K562 (cell line): ENCODE measurements around the gene FGF14. TPM values are rescaled to one million over a fixed set of nuclear protein-coding genes. Genes with fewer than 3 reads are reported as not detected.

Source experiments
- ATAC-seq: fragments of 200-7000 bp; cut with Tn5 transposase; 3 replicates; pipeline ENCODE4 v1.9.1; 2020; ENCODE audit warnings: moderate library complexity
- BruUV-seq: library from RNA; stranded (reverse); fragments of 400-500 nt; replicated peaks from 2 replicates; lab custom pipeline; 2021; lab: Mats Ljungman, UMichigan
- CTCF ChIA-PET: fragments of 300-600 bp; formaldehyde crosslinking; extraction: SDS; loops from one replicate; lab custom pipeline; 2021; ENCODE audit warnings: low intra/inter-chr PET ratio; lab: Yijun Ruan, JAX
- POLR2A ChIA-PET: fragments of 300-600, 350-650 bp; sonication (Branson Sonifier 250); formaldehyde crosslinking; extraction: SDS; loops from one replicate; lab custom pipeline; 2021; ENCODE audit warnings: antibody characterized with exemption, inconsistent platforms; lab: Yijun Ruan, JAX
- DNase-seq, 4 experiments: peaks; one replicate each; pipeline versions ENCODE4 v3.0.0 to v3.0.0-alpha.2; 2011 to 2018; ENCODE audit warnings: low spot score in 3 of 4, mixed read lengths in 3 of 4; ENCODE audit errors: extremely low read depth in 1 of 4
- FAIRE-seq: peaks from 2 replicates; lab custom pipeline; 2011; peaks lifted over from hg19 to GRCh38; lab: Jason Lieb, UNC
- H2AFZ ChIP-seq: 2 replicates; pipeline ENCODE4 v1.6.0; 2011; ENCODE audit warnings: low read depth, low read length, control low read depth, inconsistent platforms
- H3K27ac ChIP-seq: fragments of 200-600 bp; 3 replicates; pipeline ENCODE4 v1.8.0; 2011; ENCODE audit warnings: low read depth, mild to moderate bottlenecking, control low read depth, inconsistent platforms, low read length, moderate library complexity, mixed read lengths; ENCODE audit errors: extremely low read depth
- H3K27me3 ChIP-seq, 2 experiments: fragments of 300-600 bp in 1 of 2; 2 replicates in 1 of 2; 3 replicates in 1 of 2; pipeline versions ENCODE4 v1.6.0 to v1.8.0; 2011; ENCODE audit warnings: inconsistent platforms in 2 of 2, low read length in 2 of 2, mild to moderate bottlenecking in 1 of 2, mixed read lengths in 1 of 2, moderate library complexity in 1 of 2; ENCODE audit not compliant: control insufficient read depth in 2 of 2, insufficient read depth in 2 of 2
- H3K36me3 ChIP-seq: fragments of 300-600 bp; 3 replicates; pipeline ENCODE4 v1.8.0; 2011; ENCODE audit warnings: mild to moderate bottlenecking, low read length, inconsistent platforms; ENCODE audit not compliant: control insufficient read depth, insufficient read depth
- H3K4me1 ChIP-seq, 2 experiments: fragments of 200-600 bp in 1 of 2; replicated peaks in 1 of 2; 2 replicates in 1 of 2; 3 replicates in 1 of 2; pipeline versions ENCODE4 v1.5.1 to v1.8.0; 2011; ENCODE audit warnings: inconsistent platforms in 2 of 2, low read length in 2 of 2, mild to moderate bottlenecking in 1 of 2, mixed read lengths in 1 of 2, moderate library complexity in 1 of 2; ENCODE audit not compliant: control insufficient read depth in 2 of 2, insufficient read depth in 2 of 2
- H3K4me2 ChIP-seq: 2 replicates; pipeline ENCODE4 v1.6.1; 2011; ENCODE audit warnings: low read length, control low read depth, inconsistent platforms, mixed read lengths; ENCODE audit not compliant: insufficient read depth
- H3K4me3 ChIP-seq: fragments of 200-600 bp; sonication (generic), shearing (Covaris generic); 2 replicates; pipeline ENCODE4 v1.5.1; 2016; ENCODE audit warnings: control low read depth, inconsistent platforms
- H3K79me2 ChIP-seq: fragments of 200-600 bp; 3 replicates; pipeline ENCODE4 v1.8.0; 2011; ENCODE audit warnings: low read length, inconsistent platforms; ENCODE audit not compliant: control insufficient read depth, insufficient read depth
- H3K9ac ChIP-seq, 2 experiments: 2 replicates each; pipeline versions ENCODE4 v1.6.0 to v1.6.1; 2011; ENCODE audit warnings: low read depth in 2 of 2, low read length in 2 of 2, control low read depth in 1 of 2, inconsistent platforms in 1 of 2, mild to moderate bottlenecking in 1 of 2, mixed read lengths in 1 of 2; ENCODE audit not compliant: insufficient read depth in 1 of 2
- H3K9me1 ChIP-seq: one replicate; pipeline ENCODE4 v1.6.0; 2011; ENCODE audit warnings: inconsistent platforms, mild to moderate bottlenecking, low read length, moderate library complexity; ENCODE audit not compliant: control insufficient read depth, insufficient read depth
- H3K9me3 ChIP-seq: replicated peaks from 2 replicates; pipeline ENCODE4 v1.5.1; 2011; ENCODE audit warnings: low read depth, low read length, inconsistent platforms; ENCODE audit not compliant: control insufficient read depth, insufficient read depth
- H4K20me1 ChIP-seq: replicated peaks from 2 replicates; pipeline ENCODE4 v1.6.1; 2011; ENCODE audit warnings: low read length, inconsistent platforms, mixed read lengths; ENCODE audit not compliant: control insufficient read depth, insufficient read depth
- FOS ChIP-seq: IDR thresholded peaks from 3 replicates; pipeline ENCODE4 v1.6.1; 2011; ENCODE audit not compliant: insufficient read length; ENCODE audit errors: extremely low read depth
- LEF1 ChIP-seq: fragments of 450-650 bp; IDR thresholded peaks from 2 replicates; pipeline ENCODE4 v1.6.1; 2016; ENCODE audit warnings: mild to moderate bottlenecking
- NR1H2 ChIP-seq: sonication (generic); formaldehyde crosslinking; IDR thresholded peaks from 2 replicates; pipeline ENCODE4 v1.4.0; 2020; ENCODE audit warnings: mild to moderate bottlenecking, missing genetic modification reagents
- OTX1 ChIP-seq: fragments of 450-650 bp; formaldehyde crosslinking; IDR thresholded peaks from 2 replicates; pipeline ENCODE4 v1.4.0; 2022; ENCODE audit warnings: mild to moderate bottlenecking
- RB1 ChIP-seq: fragments of 450-650 bp; IDR thresholded peaks from 2 replicates; pipeline ENCODE4 v1.6.1; 2017; ENCODE audit warnings: low read depth, mild to moderate bottlenecking
- RBM17 ChIP-seq: fragments of 200-400 bp; formaldehyde crosslinking; IDR thresholded peaks from 2 replicates; pipeline ENCODE4 v1.6.1; 2017; ENCODE audit warnings: low read depth, mild to moderate bottlenecking, low read length, borderline replicate concordance
- SMAD3 ChIP-seq: fragments of 450-650 bp; formaldehyde crosslinking; conservative IDR thresholded peaks from 2 replicates; pipeline ENCODE4 v1.4.0; 2020; ENCODE audit warnings: mild to moderate bottlenecking
- TBL1XR1 ChIP-seq, 2 experiments: IDR thresholded peaks; 2 replicates each; pipeline ENCODE4 v1.6.1; 2012; ENCODE audit warnings: improper control_type of control experiment in 2 of 2, low read length in 2 of 2, mild to moderate bottlenecking in 1 of 2
- TRIM24 ChIP-seq, 2 experiments: fragments of 450-650 bp; IDR thresholded peaks; 2 replicates each; pipeline ENCODE4 v1.6.1; 2016
- ZBTB7A ChIP-seq: IDR thresholded peaks from 2 replicates; pipeline ENCODE4 v1.6.1; 2011; ENCODE audit warnings: low read depth, mild to moderate bottlenecking, low read length, moderate library complexity, borderline replicate concordance; ENCODE audit not compliant: control insufficient read depth
- ZNF668 ChIP-seq: fragments of 250-450 bp; sonication (Bioruptor Pico); IDR thresholded peaks from 2 replicates; pipeline ENCODE4 v1.8.0; 2022; ENCODE audit warnings: mild to moderate bottlenecking, inconsistent platforms
- ZNF766 ChIP-seq: fragments of 200-800 bp; sonication (Bioruptor generic); conservative IDR thresholded peaks from 2 replicates; pipeline ENCODE4 v1.6.1; 2016; ENCODE audit warnings: missing genetic modification characterization, missing compliant biosample characterization
- WGBS: fragments of 100-300 bp; shearing (Covaris generic); methylation state at CpG from one replicate; pipeline ENCODE4 v1.1.6; 2016; ENCODE audit warnings: low coverage, mixed read lengths; ENCODE audit not compliant: insufficient coverage; ENCODE audit errors: missing lambda C conversion rate; 5-methylcytosine and 5-hydroxymethylcytosine counted together
- in situ Hi-C: fragments of 300-500 bp; cut with MboI; formaldehyde crosslinking; loops from 4 replicates; pipeline ENCODE4 v1.15.0; 2018; ENCODE audit warnings: inconsistent platforms, mixed read lengths
- intact Hi-C: fragments of 100-400 bp; cut with micrococcal nuclease; formaldehyde crosslinking; loops from 2 replicates; pipeline ENCODE4 v1.14.2; 2022
- polyA plus RNA-seq, 8 experiments: library from polyadenylated mRNA; depleted of rRNA in 4 of 8; stranded (reverse) in 5 of 8; unstranded in 3 of 8; fragments of >200 nt; fragmentation: Nextera tagmentation in 2 of 8; fragmentation: Illumina TruSeq in 1 of 8; extraction: Ambion mirVana in 2 of 8; extraction: Trizol in 1 of 8; gene quantifications; 2 replicates each; pipeline versions ENCODE4 v1.2.1 to v1.2.3, GENCODE V29; 2011 to 2014; ENCODE audit warnings: inconsistent platforms in 1 of 8, missing spikeins in 1 of 8
- total RNA-seq, 7 experiments: library from RNA; depleted of rRNA in 6 of 7; stranded (reverse); fragments of >200 nt in 6 of 7; fragmentation: Illumina TruSeq in 2 of 7; extraction: Trizol in 2 of 7; gene quantifications; 2 replicates each; pipeline versions ENCODE4 v1.2.1 to v1.2.3, GENCODE V29; 2011 to 2021; ENCODE audit warnings: low replicate concordance in 1 of 7
- TF ChIP-seq, protein P1 (sequence below): fragments of 450-650 bp; IDR thresholded peaks from 2 replicates; pipeline ENCODE4 v1.6.1; 2017; ENCODE audit warnings: mild to moderate bottlenecking, moderate library complexity
- TF ChIP-seq, protein P2 (sequence below): fragments of 250-450 bp; sonication (Bioruptor Pico); IDR thresholded peaks from 2 replicates; pipeline ENCODE4 v1.8.0; 2021; ENCODE audit warnings: mild to moderate bottlenecking, moderate library complexity

Gene FGF14
- total and polyA plus RNA-seq, 9 of the 15 experiments (the other 6 are each of a cell fraction or from before 2014, with no cell fraction given): not detected

DNA sequence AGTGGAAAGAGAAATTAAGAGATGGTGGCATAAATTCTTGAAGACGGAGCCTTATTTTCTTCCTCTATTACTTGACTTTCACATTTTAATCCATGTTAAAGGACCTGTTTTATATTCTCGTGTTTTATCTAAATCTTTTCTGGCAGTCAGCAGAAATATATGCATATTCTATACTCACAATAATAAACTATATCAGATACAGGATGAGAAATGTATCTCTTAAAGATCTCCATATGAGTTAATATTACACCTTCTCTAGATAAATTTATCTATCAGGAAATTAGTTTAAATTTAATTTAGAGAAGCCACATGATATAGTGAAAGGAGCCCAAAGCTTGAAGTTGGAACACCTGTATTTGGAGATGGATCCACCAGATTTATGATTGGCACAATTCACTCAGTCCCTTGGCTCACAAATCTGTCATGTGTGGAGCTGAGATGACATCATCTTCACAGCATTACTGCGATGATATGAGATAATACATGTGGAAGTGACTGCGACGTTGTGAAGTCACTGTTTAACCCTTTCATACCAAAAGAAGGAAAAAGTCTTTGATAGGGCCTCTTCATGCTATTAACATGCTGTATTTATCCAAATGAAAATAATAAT, 216.4 kb downstream of the FGF14 start:
- BruUV-seq: no TSS peak
- FAIRE-seq: no peak
- H3K4me3 ChIP-seq: no peak overlapping the region
- H2AFZ ChIP-seq: no peak overlapping the region
- no peaks in the 10 kb centered on the region for H3K9me3 ChIP-seq
- H4K20me1 ChIP-seq: no peaks in the 10 kb centered on the region
- H3K9ac ChIP-seq: no peak overlapping the region
- H3K79me2 ChIP-seq: no peaks in the 10 kb centered on the region
- TF ChIP-seq OTX1 (CRISPR knock-in tag): no peak
- no peak overlapping the region for H3K27ac ChIP-seq
- H3K4me1 ChIP-seq: no peaks in the 10 kb centered on the region
- POLR2A ChIA-PET: interaction anchor here (0.6 kb wide), 1 partner anchor 575 kb away, joined by 3 read pairs; no protein-coding TSS in a partner anchor
- H3K36me3 ChIP-seq: no peaks in the 10 kb centered on the region
- intact Hi-C loops (no loop called here), in situ Hi-C loops (no loop called here)
- H3K4me2 ChIP-seq: no peak overlapping the region
- no peaks in the 10 kb centered on the region for H3K9me1 ChIP-seq
- no peak for ATAC-seq
- 0% methylated on average over 5 of the region's 5 CpGs for WGBS
- no peak for DNase-seq
- no peaks in the 10 kb centered on the region for H3K27me3 ChIP-seq
- CTCF ChIA-PET: no interaction called here

DNA sequence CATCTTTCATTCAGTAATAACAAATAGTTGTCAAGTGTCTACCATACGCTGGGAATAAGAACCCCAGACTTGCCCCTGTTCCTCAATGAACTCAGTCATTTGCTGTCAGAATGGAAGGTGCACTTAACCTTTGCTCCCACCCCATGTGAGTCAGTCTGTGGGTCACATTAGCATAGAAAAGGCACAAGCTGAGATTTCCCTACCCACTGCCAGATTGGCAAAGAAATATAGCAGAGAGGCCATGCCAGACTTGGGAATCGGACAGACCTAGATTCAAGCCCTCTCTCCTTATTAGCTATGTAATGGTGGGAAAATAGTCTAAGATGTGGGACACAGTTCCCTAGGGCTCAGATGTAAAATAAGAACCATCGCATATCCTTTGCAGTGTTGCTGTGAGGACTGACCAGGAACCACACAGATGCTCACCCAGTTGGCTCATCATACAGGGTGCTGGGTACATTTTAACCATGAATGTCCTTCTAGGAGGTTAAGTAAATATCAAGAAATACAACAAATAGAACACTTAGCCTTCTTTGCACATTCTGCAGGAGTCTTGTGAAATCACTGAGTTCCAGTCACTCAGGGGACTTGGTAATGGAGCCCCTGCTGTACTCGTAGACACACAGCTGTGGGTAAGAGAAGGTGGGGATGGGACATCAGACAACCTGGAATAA, 218.2 kb downstream of the FGF14 start:
- Histone ChIP-seq H3K4me3 (no peak overlapping the region), H3K9ac (no peak overlapping the region), H3K27ac (no peak overlapping the region), H3K4me1 (no peaks in the 10 kb centered on the region), H2AFZ (no peak overlapping the region), H3K9me3 (no peaks in the 10 kb centered on the region), H4K20me1 (no peaks in the 10 kb centered on the region), H3K36me3 (no peaks in the 10 kb centered on the region), H3K9me1 (no peaks in the 10 kb centered on the region), H3K4me2 (no peak overlapping the region), H3K79me2 (no peaks in the 10 kb centered on the region), H3K27me3 (no peaks in the 10 kb centered on the region)
- FAIRE-seq (no peak), DNase-seq (no peak), ATAC-seq (no peak)
- ChIA-PET CTCF (no interaction called here), POLR2A (no interaction called here)
- no TSS peak for BruUV-seq
- in situ Hi-C loops: no loop called here
- WGBS: 0% methylated on average over 3 of the region's 4 CpGs
- intact Hi-C loops: no loop called here
- TF ChIP-seq TRIM24 (IDR thresholded peaks at IDR 0.05) (no peak), LEF1 (no peak), RB1 (no peak), ZNF766 (CRISPR knock-in tag) (no peak), RBM17 (no peak), NR1H2 (CRISPR knock-in tag) (no peak), TBL1XR1 (IDR thresholded peaks at IDR 0.05; ENCODE audit: low read length in 2 of 2) (no peak), FOS (no peak), SMAD3 (CRISPR knock-in tag) (no peak), ZBTB7A (no peak), ZNF668 (CRISPR knock-in tag) (no peak)
- TF ChIP-seq, protein P1, sequence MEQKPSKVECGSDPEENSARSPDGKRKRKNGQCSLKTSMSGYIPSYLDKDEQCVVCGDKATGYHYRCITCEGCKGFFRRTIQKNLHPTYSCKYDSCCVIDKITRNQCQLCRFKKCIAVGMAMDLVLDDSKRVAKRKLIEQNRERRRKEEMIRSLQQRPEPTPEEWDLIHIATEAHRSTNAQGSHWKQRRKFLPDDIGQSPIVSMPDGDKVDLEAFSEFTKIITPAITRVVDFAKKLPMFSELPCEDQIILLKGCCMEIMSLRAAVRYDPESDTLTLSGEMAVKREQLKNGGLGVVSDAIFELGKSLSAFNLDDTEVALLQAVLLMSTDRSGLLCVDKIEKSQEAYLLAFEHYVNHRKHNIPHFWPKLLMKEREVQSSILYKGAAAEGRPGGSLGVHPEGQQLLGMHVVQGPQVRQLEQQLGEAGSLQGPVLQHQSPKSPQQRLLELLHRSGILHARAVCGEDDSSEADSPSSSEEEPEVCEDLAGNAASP: no peak
- TF ChIP-seq, protein P2, sequence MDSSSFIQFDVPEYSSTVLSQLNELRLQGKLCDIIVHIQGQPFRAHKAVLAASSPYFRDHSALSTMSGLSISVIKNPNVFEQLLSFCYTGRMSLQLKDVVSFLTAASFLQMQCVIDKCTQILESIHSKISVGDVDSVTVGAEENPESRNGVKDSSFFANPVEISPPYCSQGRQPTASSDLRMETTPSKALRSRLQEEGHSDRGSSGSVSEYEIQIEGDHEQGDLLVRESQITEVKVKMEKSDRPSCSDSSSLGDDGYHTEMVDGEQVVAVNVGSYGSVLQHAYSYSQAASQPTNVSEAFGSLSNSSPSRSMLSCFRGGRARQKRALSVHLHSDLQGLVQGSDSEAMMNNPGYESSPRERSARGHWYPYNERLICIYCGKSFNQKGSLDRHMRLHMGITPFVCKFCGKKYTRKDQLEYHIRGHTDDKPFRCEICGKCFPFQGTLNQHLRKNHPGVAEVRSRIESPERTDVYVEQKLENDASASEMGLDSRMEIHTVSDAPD (CRISPR knock-in tag): no peak
